ENCODE data around the gene CELSR1. TPM values are rescaled to one million over a fixed set of nuclear protein-coding genes. Genes with fewer than 3 reads are reported as not detected.

The CELSR1 gene
- total and polyA plus RNA-seq, 2 of the 13 experiments (the other 11 are each of a cell fraction or from before 2014, with no cell fraction given), result 0.78 to 1.8 TPM

- TF ChIP-seq ZNF724P (CRISPR knock-in tag; IDR thresholded peaks at IDR 0.05; ENCODE audit: borderline replicate concordance), result no peak
Measured at GRCh38 chr22:46540874-46541273, 3.5 kb upstream of the CELSR1 start (continued).

GRCh38 chr22:46539169-46539568, 1.7 kb upstream of the CELSR1 start:
- Histone ChIP-seq H3K9ac (ENCODE audit: insufficient read depth, low read depth, low read length) (no peak overlapping the region), H3K9me3 (ENCODE audit: low read length) (no peaks in the 10 kb centered on the region), H3K79me2 (ENCODE audit: insufficient read depth, low read length) (no peaks in the 10 kb centered on the region), H3K36me3 (replicated peaks in 1 of 2; ENCODE audit: control insufficient read depth in 1 of 2, insufficient read depth in 2 of 2, low read length in 2 of 2) (no peaks in the 10 kb centered on the region), H3K27me3 (ENCODE audit: control insufficient read depth in 1 of 2, insufficient read depth in 2 of 2, low read length in 2 of 2) (peaks cover 4 to 21% of the 10 kb centered on the region in 2 experiments), H3K27ac (ENCODE audit: extremely low read length, insufficient read depth, low read length) (no peak overlapping the region), H2AFZ (ENCODE audit: low read length) (no peak overlapping the region), H3K4me3 (replicated peaks in 1 of 3; ENCODE audit: insufficient read depth in 1 of 3, low read depth in 2 of 3, low read length in 3 of 3) (peak overlapping the region in 2 of 3 experiments; percentile 57 to 74; a peak in 4 of 6 replicates), H3K4me1 (ENCODE audit: insufficient read depth, low read length) (peaks cover 32% of the 10 kb centered on the region), H3K4me2 (ENCODE audit: low read depth, low read length) (peak overlapping the region; percentile 85), H4K20me1 (ENCODE audit: insufficient read depth, low read length) (no peaks in the 10 kb centered on the region)
- FAIRE-seq (no peak), ATAC-seq (no peak), DNase-seq (ENCODE audit: low spot score) (no peak)
- POLR2A ChIA-PET, result no interaction called here
- CTCF ChIA-PET (ENCODE audit: low intra/inter-chr PET ratio, low total read pairs), result no interaction called here
- TF ChIP-seq EZH2 (conservative IDR thresholded peaks at IDR 0.05; ENCODE audit: low read depth, low read length), result peak; percentile 58; the same call in 1 of the 2 replicates
- no peak for TF ChIP-seq ZKSCAN1 (IDR thresholded peaks at IDR 0.05; ENCODE audit: low read length)
- no peak for TF ChIP-seq ZFP37 (CRISPR knock-in tag; IDR thresholded peaks at IDR 0.05; ENCODE audit: borderline replicate concordance)
- no peak for TF ChIP-seq ZNF879 (CRISPR knock-in tag; IDR thresholded peaks at IDR 0.05)
- TF ChIP-seq HINFP (CRISPR knock-in tag; IDR thresholded peaks at IDR 0.05; ENCODE audit: low read depth), result peak; percentile 83
- intact Hi-C loops (cut with micrococcal nuclease; ENCODE audit: unreplicated experiment), result no loop called here
- no TSS peak for BruUV-seq (replicated peaks)
- in situ Hi-C loops (cut with HindIII; ENCODE audit: extremely low pct_ligation_motif_present, low pct_unique_long_range_greater_than_20kb), result loop anchor here (5.0 to 25.0 kb wide), 2 partner anchors 172 to 402 kb away; no protein-coding TSS in a partner anchor
- 9% methylated on average over 9 of the region's 9 CpGs for WGBS (ENCODE audit: low lambda C conversion rate)
